Astrocyte of the hippocampus (primary cell): ENCODE data around the gene CTDSP2.

ENCODE experiments used
- DNase-seq: peaks from one replicate; pipeline ENCODE4 v3.0.0; 2011; ENCODE audit warnings: low read depth, low spot score

The CTDSP2 gene

GRCh38 chr12:57816001-57816854 is 30.3 kb downstream of the CTDSP2 start:
- DNase-seq, result no peak

- no peak for DNase-seq
These were observed 31.1 kb downstream of the CTDSP2 start for GRCh38 chr12:57815177-57816000.

- DNase-seq, result peak; percentile 25
These were observed 32.4 kb downstream of the CTDSP2 start for GRCh38 chr12:57813971-57814772.

GRCh38 chr12:57813111-57813970 is 33.2 kb downstream of the CTDSP2 start:
- DNase-seq, result peak; percentile 43

DNA sequence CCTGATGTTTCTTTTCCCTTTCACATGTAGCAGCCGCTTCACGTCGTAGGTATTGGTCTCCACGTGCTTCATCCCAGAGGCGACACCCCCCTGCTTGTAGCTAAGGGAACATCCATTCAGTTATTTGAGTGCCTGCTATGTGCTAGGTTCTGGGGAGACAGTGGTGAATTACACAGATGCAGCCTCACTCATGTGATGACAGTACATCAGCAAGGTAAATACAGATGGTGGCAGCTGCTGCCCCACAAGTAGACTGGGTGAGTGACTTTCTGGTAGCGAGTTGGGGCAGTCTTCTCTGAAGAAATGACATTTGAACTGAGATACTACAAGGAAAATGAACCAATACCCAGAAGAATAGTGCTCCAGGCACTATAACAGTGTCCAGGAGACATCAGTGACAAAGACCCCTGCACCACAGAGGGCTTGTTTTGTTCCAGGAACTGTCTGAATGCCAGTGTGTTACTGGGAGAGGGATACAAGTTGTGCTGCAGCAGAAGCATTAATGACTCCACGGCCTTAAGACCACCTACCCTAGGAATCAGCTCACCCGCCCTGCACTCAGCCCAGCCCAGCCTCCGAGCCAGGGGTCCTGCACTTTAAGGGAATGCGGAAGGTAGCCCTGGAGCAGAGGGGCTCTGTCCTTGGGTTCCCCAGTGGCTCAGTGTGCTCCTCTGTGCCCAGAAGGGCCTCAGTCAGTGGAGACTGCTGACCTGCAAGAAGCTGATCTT is 35.3 kb downstream of the CTDSP2 start:
- no peak for DNase-seq

DNA sequence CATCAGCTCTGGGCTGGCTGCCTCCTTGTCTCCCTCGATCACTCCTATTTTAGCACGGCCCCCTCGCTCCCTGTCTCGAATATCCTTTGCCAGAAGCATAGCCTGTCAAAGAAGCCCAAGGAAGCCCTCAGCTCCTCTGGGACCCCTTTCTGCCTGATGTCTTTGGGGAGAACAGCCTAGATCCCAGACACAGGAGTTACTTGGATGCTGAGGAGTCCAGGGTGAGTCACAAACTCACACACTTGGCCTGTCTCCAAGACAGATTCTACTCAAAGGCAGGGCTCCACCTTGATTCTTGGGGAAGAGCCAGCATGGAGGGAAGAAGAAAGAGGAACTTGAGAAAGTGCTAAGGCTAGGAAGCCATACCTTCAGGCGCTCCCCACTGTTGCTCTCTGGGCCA is 36.1 kb downstream of the CTDSP2 start:
- peak; percentile 68 for DNase-seq

DNA sequence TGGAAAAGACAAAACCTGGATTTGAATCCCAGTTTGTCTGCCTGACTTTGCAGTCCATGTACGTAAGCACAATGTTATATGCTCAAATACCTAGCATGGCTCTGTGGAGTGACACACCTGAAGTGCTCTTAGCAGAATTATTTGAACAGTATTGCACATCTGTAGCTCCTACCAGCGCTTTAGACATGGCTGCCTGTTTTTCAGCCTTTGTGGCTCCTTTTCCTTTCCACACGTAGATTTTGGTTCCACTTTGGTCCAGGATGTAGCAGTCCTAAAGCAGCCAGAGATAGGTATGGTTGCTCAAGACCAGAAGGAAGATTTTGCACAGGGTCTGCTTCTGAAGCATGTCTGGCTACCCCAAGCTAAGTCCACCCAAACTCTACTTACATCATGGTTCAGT is 37.1 kb downstream of the CTDSP2 start:
- no peak for DNase-seq

DNA sequence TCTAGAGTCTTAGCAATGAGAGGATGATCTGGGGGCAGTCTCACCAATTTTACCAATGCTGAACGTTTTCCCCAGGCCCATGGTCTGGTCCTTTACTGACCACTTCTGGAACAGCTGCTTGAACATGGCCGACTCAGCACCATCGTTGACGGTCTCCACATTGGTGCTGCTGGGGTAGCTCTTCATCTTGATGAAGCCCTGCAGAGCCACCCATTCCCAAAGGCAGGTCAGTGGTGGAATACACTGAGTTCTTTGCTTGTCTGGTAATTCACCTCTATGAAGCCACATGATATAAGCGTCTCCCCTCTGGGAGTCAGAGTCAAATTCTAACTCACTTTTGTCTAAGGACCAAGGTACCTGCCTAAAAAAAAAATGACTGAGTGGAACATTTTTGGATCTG is 38.2 kb downstream of the CTDSP2 start:
- DNase-seq, result no peak

GRCh38 chr12:57807285-57807684 is 39.2 kb downstream of the CTDSP2 start:
- no peak for DNase-seq

- no peak for DNase-seq
These were observed 39.9 kb downstream of the CTDSP2 start for GRCh38 chr12:57806677-57807076.

- peak; percentile 70 for DNase-seq
These were observed 43.1 kb downstream of the CTDSP2 start for GRCh38 chr12:57803319-57803893.

GRCh38 chr12:57802607-57803006 is 43.9 kb downstream of the CTDSP2 start:
- no peak for DNase-seq

- DNase-seq, result no peak
These were observed 45.6 kb downstream of the CTDSP2 start for GRCh38 chr12:57800965-57801364.

DNA sequence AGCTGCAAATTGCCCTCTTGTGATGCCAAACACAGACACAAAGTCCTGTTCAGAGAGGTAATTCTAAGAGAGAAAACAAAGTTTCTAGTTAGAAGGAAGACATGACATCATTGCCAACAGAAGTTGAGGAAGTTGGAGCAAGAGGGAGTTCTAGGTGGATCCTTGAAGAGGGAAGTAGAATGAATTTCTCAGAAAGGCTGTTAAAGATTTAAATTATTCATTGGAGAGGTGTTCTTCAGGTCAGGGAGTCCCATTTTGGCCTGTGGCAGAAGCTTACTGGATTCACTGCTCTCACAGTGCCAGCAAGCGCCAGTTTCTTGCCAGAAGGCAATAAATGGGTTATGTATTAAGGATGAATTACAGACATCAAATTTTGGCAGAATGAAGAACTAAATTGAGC is 48.6 kb downstream of the CTDSP2 start:
- DNase-seq, result no peak

DNA sequence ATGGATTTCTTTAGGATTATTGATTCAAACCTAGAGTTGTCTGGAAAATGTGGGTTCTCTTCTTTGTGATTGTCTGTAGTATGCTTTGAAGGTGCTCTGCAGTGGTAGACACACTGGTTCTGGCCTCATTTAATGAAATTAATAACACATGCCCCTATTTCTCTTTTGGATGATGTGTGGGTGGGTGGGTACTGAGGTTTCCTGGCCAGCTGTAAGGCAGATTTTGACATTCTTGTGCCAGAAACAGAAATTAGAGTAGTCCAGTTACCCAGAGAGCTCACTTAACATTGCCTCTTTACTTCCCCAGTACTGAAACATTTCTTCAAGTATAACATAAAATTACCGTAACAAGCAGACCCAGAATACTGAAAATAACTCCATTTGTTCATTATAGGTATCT is 49.5 kb downstream of the CTDSP2 start:
- DNase-seq, result no peak

- no peak for DNase-seq
These were observed 51.2 kb downstream of the CTDSP2 start for GRCh38 chr12:57795354-57795753.

- DNase-seq, result peak; percentile 31
These were observed 52.6 kb downstream of the CTDSP2 start for GRCh38 chr12:57793920-57794319.

DNA sequence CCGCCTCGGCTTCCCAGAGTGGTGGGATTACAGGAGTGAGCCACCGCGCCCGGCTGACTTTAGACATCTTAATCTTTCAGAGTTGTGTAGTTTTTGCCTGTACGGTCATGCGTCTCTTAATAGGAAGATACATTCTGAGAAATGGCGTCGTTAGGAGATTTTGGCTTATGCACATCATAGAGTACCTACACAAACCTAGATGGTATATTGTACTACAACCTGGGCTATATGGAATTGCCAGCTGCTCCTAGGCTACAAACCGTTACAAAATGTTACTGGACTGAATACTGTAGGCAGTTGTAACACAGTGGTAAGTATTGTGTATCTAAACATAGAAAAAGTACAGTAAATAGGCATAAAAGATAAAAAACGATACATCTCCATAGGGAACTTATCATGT is 62.7 kb downstream of the CTDSP2 start:
- no peak for DNase-seq

- no peak for DNase-seq
These were observed 63.1 kb downstream of the CTDSP2 start for GRCh38 chr12:57783466-57783801.
